HCT116 (cell line): ENCODE results near the gene SRP54. TPM values are rescaled to one million over a fixed set of nuclear protein-coding genes. Genes with fewer than 3 reads are reported as not detected.
"Not testable (repeated sequence)": the region's sequence is repeated elsewhere in the genome, so short reads cannot be mapped to it uniquely, and the experiment has no call there.

Experiments
- ATAC-seq: fragments of 200-7000 bp; cut with Tn5 transposase; 2 replicates; pipeline ENCODE4 v1.9.1; 2020; ENCODE audit warnings: mild to moderate bottlenecking, moderate library complexity
- BruUV-seq: library from RNA; stranded (reverse); fragments of 400-500 nt; replicated peaks from 2 replicates; lab custom pipeline; 2021; lab: Mats Ljungman, UMichigan
- CTCF ChIA-PET: fragments of 300-600 bp; sonication (Branson Sonifier 250); formaldehyde crosslinking; loops from one replicate; lab custom pipeline; 2021; ENCODE audit warnings: antibody characterized with exemption; lab: Charles Lee
- POLR2A ChIA-PET: fragments of 300-600, 350-600 bp; sonication (Branson Sonifier 250); formaldehyde crosslinking; loops from one replicate; lab custom pipeline; 2021; ENCODE audit warnings: antibody characterized with exemption; lab: Charles Lee
- RAD21 ChIA-PET, 2 experiments: fragments of 300-600 bp; sonication (Branson Sonifier 250); formaldehyde crosslinking; loops; one replicate each; lab custom pipeline; 2023; ENCODE audit warnings: low total read pairs in 2 of 2; ENCODE audit not compliant: uncharacterized antibody in 2 of 2, unreplicated experiment in 2 of 2, low non-redundant PET in 1 of 2; lab: Charles Lee
- DNase-seq: peaks from one replicate; pipeline ENCODE4 v3.0.0-alpha.2; 2010; ENCODE audit warnings: low read depth, low spot score
- H2AFZ ChIP-seq: fragments of 200-600 bp; shearing (Covaris generic), sonication (generic); 2 replicates; pipeline ENCODE4 v1.6.1; 2017; ENCODE audit warnings: low read depth, mixed run types, mixed read lengths, antibody characterized with exemption, low read length; ENCODE audit not compliant: poor library complexity, severe bottlenecking
- H3K27ac ChIP-seq: 2 replicates; pipeline ENCODE4 v1.5.1; 2012; ENCODE audit warnings: low read depth, low read length
- H3K27me3 ChIP-seq: fragments of 200-600 bp; sonication (generic); 2 replicates; pipeline ENCODE4 v1.6.1; 2016; ENCODE audit warnings: mixed run types, low read length, mixed read lengths; ENCODE audit not compliant: insufficient read depth
- H3K36me3 ChIP-seq, 2 experiments: fragments of 200-500 bp in 1 of 2; fragments of 200-600 bp in 1 of 2; sonication (Bioruptor generic) in 1 of 2; sonication (generic) in 1 of 2; 2 replicates each; pipeline versions ENCODE4 v1.5.1 to v1.6.1; 2014 to 2016; ENCODE audit warnings: low read length in 2 of 2, inconsistent platforms in 1 of 2, mixed read lengths in 1 of 2, mixed run types in 1 of 2; ENCODE audit not compliant: insufficient read depth in 2 of 2, control insufficient read depth in 1 of 2
- H3K4me1 ChIP-seq, 2 experiments: fragments of 200-600 bp in 1 of 2; sonication (generic) in 1 of 2; 2 replicates each; pipeline versions ENCODE4 v1.5.1 to v1.6.1; 2012 to 2017; ENCODE audit warnings: low read length in 2 of 2, inconsistent platforms in 1 of 2, mild to moderate bottlenecking in 1 of 2, mixed read lengths in 1 of 2, mixed run types in 1 of 2, moderate library complexity in 1 of 2; ENCODE audit not compliant: insufficient read depth in 2 of 2, control insufficient read depth in 1 of 2
- H3K4me2 ChIP-seq: fragments of 200-600 bp; sonication (generic); 2 replicates; pipeline ENCODE4 v1.6.1; 2017; ENCODE audit warnings: mixed run types, low read length, mixed read lengths
- H3K4me3 ChIP-seq, 2 experiments: fragments of 200-600 bp in 1 of 2; sonication (generic) in 1 of 2; replicated peaks in 1 of 2; 2 replicates each; pipeline ENCODE4 v1.5.1; 2011 to 2016; ENCODE audit warnings: low read length in 2 of 2, control low read depth in 1 of 2, low read depth in 1 of 2, mild to moderate bottlenecking in 1 of 2, mixed read lengths in 1 of 2, mixed run types in 1 of 2
- H3K79me2 ChIP-seq: fragments of 200-600 bp; sonication (generic); 2 replicates; pipeline ENCODE4 v1.6.1; 2017; ENCODE audit warnings: mild to moderate bottlenecking, mixed run types, low read length, moderate library complexity, mixed read lengths; ENCODE audit not compliant: insufficient read depth
- H3K9ac ChIP-seq: fragments of 200-600 bp; sonication (generic); 2 replicates; pipeline ENCODE4 v1.6.1; 2016; ENCODE audit warnings: low read length, mixed read lengths
- H3K9me2 ChIP-seq: fragments of 200-600 bp; sonication (generic), shearing (Covaris generic); 2 replicates; pipeline ENCODE4 v1.6.1; 2017; ENCODE audit warnings: mixed run types, mild to moderate bottlenecking, moderate library complexity; ENCODE audit not compliant: insufficient read depth
- H3K9me3 ChIP-seq, 2 experiments: fragments of 200-500 bp in 1 of 2; fragments of 200-600 bp in 1 of 2; sonication (Bioruptor generic) in 1 of 2; sonication (generic) in 1 of 2; 2 replicates each; pipeline ENCODE4 v1.6.1; 2014 to 2017; ENCODE audit warnings: low read length in 2 of 2, mixed read lengths in 2 of 2, inconsistent platforms in 1 of 2, low read depth in 1 of 2, mild to moderate bottlenecking in 1 of 2, mixed run types in 1 of 2, moderate library complexity in 1 of 2; ENCODE audit not compliant: control insufficient read depth in 1 of 2, insufficient read depth in 1 of 2
- H4K20me1 ChIP-seq: fragments of 200-600 bp; sonication (generic), shearing (Covaris generic); 2 replicates; pipeline ENCODE4 v1.6.1; 2017; ENCODE audit warnings: mixed run types, mild to moderate bottlenecking, moderate library complexity; ENCODE audit not compliant: insufficient read depth
- ATF3 ChIP-seq: IDR thresholded peaks from 2 replicates; pipeline ENCODE4 v1.6.1; 2012
- CEBPB ChIP-seq: IDR thresholded peaks from 2 replicates; pipeline ENCODE4 v1.6.1; 2012; ENCODE audit warnings: low read depth
- CTCF ChIP-seq, 3 experiments: fragments of 200-600 bp in 1 of 3; sonication (generic) in 1 of 3; IDR thresholded peaks in 2 of 3; conservative IDR thresholded peaks in 1 of 3; 2 replicates each; pipeline ENCODE4 v1.5.1; 2012 to 2017; ENCODE audit warnings: low read depth in 2 of 3, low read length in 2 of 3, antibody characterized with exemption in 1 of 3, borderline replicate concordance in 1 of 3, control low read depth in 1 of 3, mild to moderate bottlenecking in 1 of 3, mixed read lengths in 1 of 3, mixed run types in 1 of 3, moderate library complexity in 1 of 3; ENCODE audit not compliant: insufficient read depth in 1 of 3
- POLR2A ChIP-seq: IDR thresholded peaks from 2 replicates; pipeline ENCODE4 v1.7.0; 2011; ENCODE audit warnings: borderline replicate concordance; ENCODE audit not compliant: insufficient read depth, insufficient read length; ENCODE audit errors: extremely low read depth
- POLR2AphosphoS5 ChIP-seq: IDR thresholded peaks from 2 replicates; pipeline ENCODE4 v1.6.1; 2011; ENCODE audit warnings: mild to moderate bottlenecking, low read depth, low read length, moderate library complexity
- YY1 ChIP-seq: IDR thresholded peaks from 2 replicates; pipeline ENCODE4 v1.6.1; 2011; ENCODE audit warnings: low read length, low read depth, moderate library complexity, mild to moderate bottlenecking; ENCODE audit not compliant: insufficient replicate concordance; ENCODE audit errors: extremely low read depth
- ZBTB33 ChIP-seq: IDR thresholded peaks from 2 replicates; pipeline ENCODE4 v1.6.1; 2011; ENCODE audit warnings: mild to moderate bottlenecking, low read length, moderate library complexity; ENCODE audit not compliant: insufficient replicate concordance; ENCODE audit errors: extremely low read depth
- ZFX ChIP-seq: fragments of 450-650 bp; IDR thresholded peaks from 2 replicates; pipeline ENCODE4 v1.6.1; 2017
- ZNF274 ChIP-seq: fragments of 200-500 bp; sonication (Bioruptor generic); IDR thresholded peaks from 2 replicates; pipeline ENCODE4 v1.6.1; 2014; ENCODE audit warnings: mild to moderate bottlenecking, low read depth, low read length, inconsistent platforms
- intact Hi-C: fragments of 100-400 bp; cut with micrococcal nuclease; formaldehyde crosslinking; loops from 2 replicates; pipeline ENCODE4 v1.10.0; 2022
- total RNA-seq: library from RNA; stranded (reverse); gene quantifications from one replicate; pipeline ENCODE4 v1.2.1, GENCODE V29; 2021; ENCODE audit not compliant: unreplicated experiment

The SRP54 gene
- total RNA-seq, 1 experiment from 2014 or later = 53.0 TPM

DNA sequence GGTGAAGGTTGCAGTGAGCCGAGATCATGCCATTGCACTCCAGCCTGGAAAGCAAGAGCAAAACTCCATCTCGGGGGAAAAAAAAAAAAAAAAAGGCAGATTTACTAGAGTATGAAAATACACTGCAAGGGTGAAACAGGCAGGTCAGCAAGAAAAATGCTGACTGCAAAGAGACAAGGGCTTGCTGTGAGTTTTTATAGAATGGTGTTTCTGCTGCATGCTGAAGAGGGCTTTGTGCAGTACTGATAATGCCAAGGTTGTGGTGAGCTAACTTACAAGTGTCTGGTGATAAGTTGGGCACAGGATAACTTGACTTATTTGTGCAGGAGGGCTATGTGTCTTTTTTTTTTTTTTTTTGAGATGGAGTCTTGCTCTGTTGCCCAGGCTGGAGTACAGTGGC, 25.9 kb upstream of the SRP54 start:
- ATAC-seq = no peak
- Histone ChIP-seq H3K4me3 (no peak overlapping the region), H3K27me3 (no peaks in the 10 kb centered on the region), H3K4me2 (no peak overlapping the region), H2AFZ (no peak overlapping the region), H3K4me1 (no peaks in the 10 kb centered on the region), H3K27ac (no peak overlapping the region), H3K36me3 (peaks cover 0 to 2% of the 10 kb centered on the region in 2 experiments; a peak in 1 of 4 replicates), H3K79me2 (no peaks in the 10 kb centered on the region), H3K9me3 (no peaks in the 10 kb centered on the region), H3K9me2 (no peaks in the 10 kb centered on the region), H3K9ac (no peak overlapping the region), H4K20me1 (no peaks in the 10 kb centered on the region)
- no peak for DNase-seq
- RAD21 ChIA-PET = no interaction called here
- CTCF ChIA-PET = no interaction called here
- no TSS peak for BruUV-seq
- TF ChIP-seq CEBPB (no peak), YY1 (no peak)
- POLR2A ChIA-PET = no interaction called here
- intact Hi-C loops = no loop called here

- BruUV-seq = no TSS peak
- no peaks in the 10 kb centered on the region for H4K20me1 ChIP-seq
- H3K4me3 ChIP-seq = no peak overlapping the region
- H3K4me2 ChIP-seq = no peak overlapping the region
- no peaks in the 10 kb centered on the region for H3K27me3 ChIP-seq
- ChIA-PET POLR2A (no interaction called here), CTCF (no interaction called here), RAD21 (no interaction called here)
- DNase-seq (no peak), ATAC-seq (no peak)
- no peak overlapping the region for H3K27ac ChIP-seq
- H2AFZ ChIP-seq = no peak overlapping the region
- H3K9ac ChIP-seq = no peak overlapping the region
- H3K36me3 ChIP-seq = peaks cover 0 to 2% of the 10 kb centered on the region in 2 experiments; a peak in 1 of 4 replicates
- H3K4me1 ChIP-seq = peaks cover 0 to 3% of the 10 kb centered on the region in 2 experiments; a peak in 1 of 4 replicates
- no peak for TF ChIP-seq ZFX
- TF ChIP-seq ATF3 = no peak
- no peak for TF ChIP-seq CTCF (IDR thresholded peaks at IDR 0.05 in 2 of 3, conservative IDR thresholded peaks at IDR 0.05 in 1 of 3; ENCODE audit: borderline replicate concordance in 1 of 3, insufficient read depth in 1 of 3, low read depth in 2 of 3, low read length in 2 of 3)
- TF ChIP-seq ZBTB33 = no peak
- TF ChIP-seq ZNF274 = no peak
- TF ChIP-seq POLR2A = no peak
- TF ChIP-seq POLR2AphosphoS5 = no peak
- no peaks in the 10 kb centered on the region for H3K9me3 ChIP-seq
- intact Hi-C loops = no loop called here
- no peaks in the 10 kb centered on the region for H3K79me2 ChIP-seq
- no peaks in the 10 kb centered on the region for H3K9me2 ChIP-seq
These were observed 25.0 kb upstream of the SRP54 start for GRCh38 chr14:34957771-34958286.

DNA sequence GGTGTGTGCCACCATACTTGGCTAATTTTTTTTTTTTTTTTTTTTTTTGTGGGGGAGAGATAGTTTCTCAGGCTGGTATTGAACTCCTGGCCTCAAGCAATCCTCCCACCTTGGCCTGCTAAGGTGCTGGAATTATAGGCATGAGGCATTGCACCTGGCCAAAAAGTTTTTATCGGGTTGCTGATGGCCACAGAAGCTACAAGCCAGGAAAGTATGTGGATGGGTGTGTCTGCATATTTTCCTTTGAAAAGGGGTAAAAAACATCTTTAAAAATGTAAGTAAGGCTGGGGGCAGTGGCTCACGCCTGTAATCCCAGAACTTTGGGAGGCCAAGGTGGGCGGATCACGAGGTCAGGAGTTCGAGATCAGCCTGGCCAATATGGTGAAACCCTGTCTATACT, 20.7 kb upstream of the SRP54 start:
- ATAC-seq, H3K36me3 ChIP-seq, intact Hi-C loops, H3K9me3 ChIP-seq, DNase-seq, H3K9ac ChIP-seq, H3K9me2 ChIP-seq, BruUV-seq, H3K4me3 ChIP-seq, H3K27ac ChIP-seq, CTCF ChIA-PET, H4K20me1 ChIP-seq, H3K79me2 ChIP-seq, H2AFZ ChIP-seq, RAD21 ChIA-PET, POLR2A ChIA-PET, H3K27me3 ChIP-seq, H3K4me2 ChIP-seq, H3K4me1 ChIP-seq: not testable (repeated sequence)
